Heart left ventricle (tissue), 13 donors: ENCODE data around the gene PIP5K1B.

ENCODE experiments used
- POLR2A ChIP-seq, 2 donors: fragments of 450-650 bp; IDR thresholded peaks; one replicate each; pipeline ENCODE4 v1.6.1; 2017; ENCODE audit warnings: antibody characterized with exemption in 2 of 2, mild to moderate bottlenecking in 2 of 2, moderate library complexity in 2 of 2
- TF ChIP-seq, protein P1 (sequence below), 12 donors: fragments of 200-600 bp; sonication (generic) in 4 of 12; IDR thresholded peaks; one replicate each; pipeline versions ENCODE4 v1.5.0 to v1.8.0; 2018 to 2022; ENCODE audit warnings: antibody characterized with exemption in 12 of 12, mild to moderate bottlenecking in 5 of 12
- donor health status: ischemic (EF 13 %, LVEDD 7.1; RV severe dilation, severe dysfunction).
- donor health status: DM: no; HTN: yes; CAD: no.
- donor health status: DM: no; HTN: no; CAD: no.
- donor health status: ischemic (EF 25% LVEDD 6.9; RV normal size, moderate dysfunction).
- donor health status: ischemic (EF 25% LVEDD 5.7; RV mildly dilated, moderate dysfunction).
- donor health status: ischemic (EF 35%, LVEDD 5.7; RV mildly dilated, moderate dysfunction).
- donor health status: nonischemic (EF 11% LVEDD 7.7; RV severe dilation, severe dysfunction).
- donor health status: DM: yes; HTN: yes; CAD: no.
- donor health status: PGD.
- donor health status: ischemic (EF 29% LVEDD 5.4; RV normal size, mild dysfunction).
- donor health status: nonischemic (EF 23%, LVEDD 6.1; RV moderate dilation, normal function).

DNA sequence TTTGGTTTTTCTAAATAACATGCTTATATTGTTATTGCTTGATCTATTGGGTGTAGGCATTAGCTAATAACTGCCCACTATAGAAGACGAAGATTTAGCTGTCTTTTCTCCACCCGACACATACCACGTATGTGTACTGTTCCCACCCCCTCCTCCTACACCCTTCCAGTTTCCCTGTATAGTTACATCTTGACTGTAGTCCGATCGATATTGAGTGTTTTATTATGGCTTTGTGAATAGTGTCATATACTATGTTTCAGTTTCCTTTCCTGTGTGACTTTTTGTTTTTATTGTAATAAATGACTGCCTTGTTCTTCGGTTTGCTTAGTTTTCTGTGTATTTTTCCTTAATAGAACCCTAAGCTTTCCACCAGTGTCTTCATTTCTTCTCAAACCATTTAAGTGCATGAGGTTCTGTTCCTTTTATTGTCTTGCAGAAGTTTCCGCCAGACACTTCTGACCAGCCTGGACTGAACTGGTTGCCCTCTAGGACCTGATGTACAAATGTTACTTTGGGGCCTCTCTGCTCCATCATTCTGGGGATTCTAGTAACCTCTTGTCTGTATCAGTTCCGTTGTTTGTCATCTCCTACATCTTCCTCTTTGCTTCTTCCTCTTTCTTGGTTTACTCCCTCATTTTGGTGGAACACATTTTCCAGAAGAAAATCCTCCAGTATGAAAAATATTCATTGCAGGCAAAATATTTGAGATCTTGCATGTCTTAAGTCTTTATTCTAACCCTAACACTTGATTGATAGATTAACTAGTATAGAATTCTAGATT lies 247.0 kb downstream of the PIP5K1B start:
- TF ChIP-seq, protein P1, sequence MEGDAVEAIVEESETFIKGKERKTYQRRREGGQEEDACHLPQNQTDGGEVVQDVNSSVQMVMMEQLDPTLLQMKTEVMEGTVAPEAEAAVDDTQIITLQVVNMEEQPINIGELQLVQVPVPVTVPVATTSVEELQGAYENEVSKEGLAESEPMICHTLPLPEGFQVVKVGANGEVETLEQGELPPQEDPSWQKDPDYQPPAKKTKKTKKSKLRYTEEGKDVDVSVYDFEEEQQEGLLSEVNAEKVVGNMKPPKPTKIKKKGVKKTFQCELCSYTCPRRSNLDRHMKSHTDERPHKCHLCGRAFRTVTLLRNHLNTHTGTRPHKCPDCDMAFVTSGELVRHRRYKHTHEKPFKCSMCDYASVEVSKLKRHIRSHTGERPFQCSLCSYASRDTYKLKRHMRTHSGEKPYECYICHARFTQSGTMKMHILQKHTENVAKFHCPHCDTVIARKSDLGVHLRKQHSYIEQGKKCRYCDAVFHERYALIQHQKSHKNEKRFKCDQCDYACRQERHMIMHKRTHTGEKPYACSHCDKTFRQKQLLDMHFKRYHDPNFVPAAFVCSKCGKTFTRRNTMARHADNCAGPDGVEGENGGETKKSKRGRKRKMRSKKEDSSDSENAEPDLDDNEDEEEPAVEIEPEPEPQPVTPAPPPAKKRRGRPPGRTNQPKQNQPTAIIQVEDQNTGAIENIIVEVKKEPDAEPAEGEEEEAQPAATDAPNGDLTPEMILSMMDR (IDR thresholded peaks at IDR 0.05): no peak
- TF ChIP-seq POLR2A (IDR thresholded peaks at IDR 0.05): no peak
